Measurements from ENCODE around the gene ANKUB1. TPM values are rescaled to one million over a fixed set of nuclear protein-coding genes. Genes with fewer than 3 reads are reported as not detected.

Gene ANKUB1
- total RNA-seq, 2 experiments from 2014 or later: not detected

DNA sequence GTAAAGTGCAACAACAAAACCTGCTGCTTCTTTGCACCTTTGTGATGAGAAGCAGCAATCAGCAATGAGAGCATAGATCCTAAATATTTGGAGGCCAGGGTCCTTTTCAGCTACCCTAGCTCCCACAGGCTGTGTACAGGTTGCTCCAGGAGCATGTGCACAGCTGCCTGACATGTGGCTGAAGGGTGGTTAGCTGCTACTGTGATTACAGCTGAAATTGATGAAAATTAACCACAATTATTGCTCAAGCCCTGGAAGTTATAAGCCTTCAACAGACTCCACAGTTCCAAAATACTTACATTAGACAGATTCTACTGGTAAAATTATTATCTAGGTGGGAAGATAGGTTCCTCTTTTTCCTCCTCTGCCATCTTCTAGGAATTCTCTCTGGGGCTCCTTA, 68.6 kb downstream of the ANKUB1 start:
- Mint-ChIP-seq H3K4me1 (ENCODE audit: low read depth) (peaks cover 8% of the 10 kb centered on the region), H3K4me3 (no peak overlapping the region), H3K27ac (no peak overlapping the region), H3K9me3 (peaks cover 11% of the 10 kb centered on the region), H3K36me3 (peaks cover 12% of the 10 kb centered on the region), H3K27me3 (peaks cover 3% of the 10 kb centered on the region)
- ChIA-PET CTCF (no interaction called here), POLR2A (no interaction called here)
- intact Hi-C loops (cut with micrococcal nuclease): no loop called here
- DNase-seq: no peak

DNA sequence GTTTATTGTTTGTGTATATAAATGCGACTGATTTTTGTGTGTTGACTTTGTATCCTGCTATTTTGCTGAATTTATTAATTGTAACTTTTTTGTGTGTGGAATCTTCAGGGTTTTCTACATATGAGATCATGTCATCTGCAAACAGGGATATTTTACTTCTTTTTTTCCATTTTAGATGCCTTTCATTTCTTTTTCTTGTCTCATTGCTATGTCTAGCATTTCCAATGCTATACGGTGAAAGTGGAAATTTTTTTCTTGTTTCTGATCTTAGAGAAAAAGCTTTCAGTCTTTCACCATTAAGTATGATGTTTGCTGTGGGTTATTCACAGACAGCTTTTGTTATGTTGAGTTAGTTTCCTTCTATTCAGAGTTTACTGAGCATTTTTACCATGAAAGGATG, 71.4 kb downstream of the ANKUB1 start:
- peaks cover 11% of the 10 kb centered on the region for H3K9me3 Mint-ChIP-seq
- no peak overlapping the region for H3K4me3 Mint-ChIP-seq
- peaks cover 3% of the 10 kb centered on the region for H3K27me3 Mint-ChIP-seq
- peaks cover 12% of the 10 kb centered on the region for H3K36me3 Mint-ChIP-seq
- ChIA-PET CTCF (interaction anchor here (2.1 kb wide), 1 partner anchor 152 kb away, joined by 6 read pairs; no protein-coding TSS in a partner anchor), POLR2A (no interaction called here)
- intact Hi-C loops (cut with micrococcal nuclease): no loop called here
- H3K27ac Mint-ChIP-seq: no peak overlapping the region
- DNase-seq: no peak
- peaks cover 2% of the 10 kb centered on the region for H3K4me1 Mint-ChIP-seq (ENCODE audit: low read depth)

DNA sequence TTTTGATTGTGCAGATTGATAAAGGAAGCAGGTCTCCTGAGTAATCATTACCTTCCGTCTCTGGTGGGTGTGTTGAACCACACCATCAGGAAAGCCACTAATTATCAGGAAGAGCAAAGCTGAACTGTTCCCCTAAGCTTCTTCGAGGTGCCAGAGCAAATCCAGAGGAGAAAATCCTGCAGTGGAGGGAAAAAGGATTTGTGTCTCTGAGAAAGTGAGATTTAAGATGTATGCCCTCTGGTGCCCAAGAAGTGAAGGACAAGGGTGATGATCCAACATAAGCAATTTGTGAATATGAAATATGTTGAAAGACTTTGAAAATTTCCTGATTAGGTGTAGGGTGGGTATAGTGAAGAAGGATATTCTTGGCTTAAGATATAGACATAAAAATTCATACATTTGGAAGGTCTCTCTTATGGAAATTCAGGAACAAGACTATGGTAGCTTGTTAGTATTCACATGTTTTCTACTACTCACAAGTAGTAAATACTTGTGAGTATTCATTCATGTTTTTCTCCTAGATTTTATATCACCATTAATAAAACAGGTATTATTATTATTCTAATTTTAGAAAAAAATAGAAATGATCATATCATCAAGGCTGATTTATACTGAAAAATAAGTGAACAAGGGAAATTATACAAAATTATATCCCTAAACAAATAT, 74.8 kb downstream of the ANKUB1 start:
- POLR2A ChIA-PET: no interaction called here
- H3K27me3 Mint-ChIP-seq: peaks cover under 1% of the 10 kb centered on the region
- intact Hi-C loops (cut with micrococcal nuclease): loop anchor here (1.0 to 2.0 kb wide), 4 partner anchors 15 to 205 kb away; partner anchors contain the start of gene WWTR1
- H3K36me3 Mint-ChIP-seq: peaks cover 2% of the 10 kb centered on the region
- peaks cover 11% of the 10 kb centered on the region for H3K9me3 Mint-ChIP-seq
- H3K4me1 Mint-ChIP-seq (ENCODE audit: low read depth): peaks cover 2% of the 10 kb centered on the region
- DNase-seq: peak; percentile 39
- CTCF ChIA-PET: interaction anchor here (0.6 to 4.7 kb wide), 17 partner anchors 8 to 205 kb away, joined by 3 to 57 read pairs (median 5); no protein-coding TSS in a partner anchor
- no peak overlapping the region for H3K4me3 Mint-ChIP-seq
- H3K27ac Mint-ChIP-seq: no peak overlapping the region

DNA sequence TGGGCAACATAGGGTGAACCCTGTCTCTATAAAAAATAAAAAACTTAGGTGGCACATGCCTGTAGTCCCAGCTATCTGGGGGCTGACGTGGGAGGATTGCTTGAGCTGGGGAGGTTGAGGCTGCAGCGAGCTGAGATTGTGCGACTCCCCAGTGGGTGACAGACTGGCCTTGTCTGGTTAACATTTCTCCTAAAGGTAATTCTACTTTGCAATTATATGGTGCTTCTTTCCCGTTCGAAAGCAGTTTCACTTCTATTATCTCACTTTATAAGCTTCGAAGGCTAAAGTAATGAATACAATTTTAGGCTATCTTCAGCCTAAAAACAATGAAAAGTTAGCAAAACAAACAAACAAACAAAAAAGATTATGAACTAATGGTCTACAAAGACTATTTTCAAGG, 75.4 kb downstream of the ANKUB1 start:
- no peak for DNase-seq
- H3K4me3 Mint-ChIP-seq: no peak overlapping the region
- peaks cover 2% of the 10 kb centered on the region for H3K36me3 Mint-ChIP-seq
- CTCF ChIA-PET: interaction anchor here (0.7 to 4.7 kb wide), 16 partner anchors 8 to 215 kb away, joined by 3 to 57 read pairs (median 4); no protein-coding TSS in a partner anchor
- H3K27ac Mint-ChIP-seq: no peak overlapping the region
- peaks cover 2% of the 10 kb centered on the region for H3K4me1 Mint-ChIP-seq (ENCODE audit: low read depth)
- H3K9me3 Mint-ChIP-seq: peaks cover 11% of the 10 kb centered on the region
- intact Hi-C loops (cut with micrococcal nuclease): loop anchor here (1.0 to 2.0 kb wide), 4 partner anchors 15 to 205 kb away; partner anchors contain the start of gene WWTR1
- POLR2A ChIA-PET: no interaction called here
- no peaks in the 10 kb centered on the region for H3K27me3 Mint-ChIP-seq

DNA sequence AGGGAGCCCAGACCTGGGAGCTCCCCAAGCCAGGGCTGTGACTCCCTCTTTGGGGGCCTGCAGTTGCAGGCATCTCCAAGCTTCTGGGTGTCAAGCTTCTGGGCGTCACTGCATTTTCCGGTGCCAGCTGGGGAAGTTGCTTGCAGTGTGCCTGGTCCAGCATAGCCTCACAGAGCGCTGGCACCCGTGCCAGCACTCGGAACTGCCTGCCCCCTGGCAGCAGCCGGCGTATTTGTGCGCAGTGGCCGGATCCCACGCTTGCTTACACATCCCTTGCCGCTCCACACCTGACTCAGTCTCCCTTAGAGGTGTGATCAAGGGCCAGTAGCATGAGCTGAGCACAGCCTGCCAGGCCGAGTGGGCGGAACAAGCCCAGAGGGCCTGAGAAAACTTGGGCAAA, 77.1 kb downstream of the ANKUB1 start:
- Mint-ChIP-seq H3K9me3 (no peaks in the 10 kb centered on the region), H3K36me3 (no peaks in the 10 kb centered on the region), H3K4me3 (no peak overlapping the region), H3K4me1 (ENCODE audit: low read depth) (peaks cover 2% of the 10 kb centered on the region), H3K27me3 (no peaks in the 10 kb centered on the region), H3K27ac (no peak overlapping the region)
- ChIA-PET CTCF (interaction anchor here (0.5 to 1.4 kb wide), 2 partner anchors 10 to 139 kb away, joined by 3 to 6 read pairs; no protein-coding TSS in a partner anchor), POLR2A (no interaction called here)
- DNase-seq: no peak
- intact Hi-C loops (cut with micrococcal nuclease): no loop called here

DNA sequence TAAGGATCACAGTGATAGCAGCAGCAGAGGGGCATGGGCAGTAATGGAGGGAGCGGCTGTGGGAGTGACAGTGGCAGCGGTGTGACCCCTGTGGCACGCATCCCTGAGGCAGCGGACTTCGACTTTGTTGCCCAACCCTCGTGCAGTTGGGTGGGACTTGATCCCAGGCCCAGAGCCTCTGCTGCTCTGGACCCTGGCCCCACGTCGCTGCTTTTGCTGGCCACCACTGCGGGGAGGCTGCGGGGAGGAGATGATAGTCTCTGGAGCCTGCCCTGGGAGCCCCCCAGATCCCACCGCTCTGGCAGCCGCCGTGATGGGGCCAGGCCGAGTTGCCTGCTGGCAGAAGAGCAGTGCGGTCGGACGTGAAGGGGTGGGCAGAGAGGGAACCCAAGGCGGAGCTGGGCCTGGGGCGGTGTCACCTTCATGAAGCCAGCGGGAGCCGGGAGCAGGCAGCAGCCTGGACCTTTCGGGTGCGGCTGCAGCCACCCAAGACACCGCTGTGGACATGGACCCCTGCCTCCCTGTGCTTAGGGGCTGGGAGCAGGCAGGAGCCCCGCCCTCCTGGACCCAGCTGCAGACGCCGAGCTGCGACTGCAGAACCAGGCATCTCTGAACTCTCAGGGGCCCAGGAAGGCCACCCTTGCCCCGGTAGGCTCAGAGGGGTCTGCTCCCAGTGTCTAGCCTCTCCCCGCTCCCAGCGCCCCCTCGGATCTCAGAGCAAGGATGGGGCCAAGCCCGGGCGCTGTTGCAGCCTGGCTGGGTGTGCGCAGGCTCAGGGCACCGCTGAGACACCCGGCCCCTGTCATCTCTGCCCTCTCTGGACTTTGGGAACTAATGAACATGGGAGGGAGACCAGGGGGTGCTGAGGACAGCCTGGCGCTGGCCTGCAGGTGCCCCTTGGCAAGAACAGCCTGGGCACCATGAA, 78.4 kb downstream of the ANKUB1 start:
- Mint-ChIP-seq H3K4me1 (ENCODE audit: low read depth) (peaks cover 2% of the 10 kb centered on the region), H3K9me3 (no peaks in the 10 kb centered on the region), H3K27me3 (no peaks in the 10 kb centered on the region), H3K27ac (no peak overlapping the region), H3K4me3 (no peak overlapping the region), H3K36me3 (no peaks in the 10 kb centered on the region)
- ChIA-PET CTCF (interaction anchor here (1.4 kb wide), 1 partner anchor 9 kb away, joined by 6 read pairs; no protein-coding TSS in a partner anchor), POLR2A (no interaction called here)
- intact Hi-C loops (cut with micrococcal nuclease): no loop called here
- no peak for DNase-seq

Other genes with a start within 250 kb of the ANKUB1 start
- gene WWTR1, start 134.5 kb downstream of the ANKUB1 start, total RNA-seq: 1 to 10 TPM; 1.0 to 1.2 TPM
- 10 to 100 TPM; 28.4 to 34.4 TPM for gene COMMD2, start 40.1 kb downstream of the ANKUB1 start, total RNA-seq
- 10 to 100 TPM; 29.4 to 31.5 TPM for gene RNF13, start 20.7 kb upstream of the ANKUB1 start, total RNA-seq
- 1 to 10 TPM; 2.9 to 3.4 TPM for gene PFN2, start 178.3 kb upstream of the ANKUB1 start, total RNA-seq

Measured in activated CD4-positive, alpha-beta memory T cell treated with anti-CD3 and anti-CD28 coated beads for 36 hours (primary cell).